Naive thymus-derived CD4-positive, alpha-beta T cell (primary cell): ENCODE measurements around the gene HYAL1. TPM values are rescaled to one million over a fixed set of nuclear protein-coding genes. Genes with fewer than 3 reads are reported as not detected.
A peak's percentile ranks its signal among the peaks of the same experiment; 100 is the strongest.

Experiments
- ATAC-seq: fragments of 150-1000 bp; cut with Tn5 transposase; 2 replicates; pipeline ENCODE4 v1.10.0; 2021; ENCODE audit warnings: mild to moderate bottlenecking, moderate library complexity
- CTCF ChIA-PET: fragments of 350-600 bp; sonication (Branson Sonifier 250); formaldehyde crosslinking; loops from one replicate; lab custom pipeline; 2021; ENCODE audit warnings: antibody characterized with exemption; lab: Charles Lee
- POLR2A ChIA-PET: fragments of 350-600 bp; sonication (Branson Sonifier 250); formaldehyde crosslinking; loops from one replicate; lab custom pipeline; 2021; ENCODE audit warnings: antibody characterized with exemption, inconsistent platforms; lab: Charles Lee
- DNase-seq, 9 donors: peaks; one replicate each; pipeline versions ENCODE4 v3.0.0 to v3.0.0-alpha.2; 2020 to 2022; ENCODE audit warnings: mixed read lengths in 1 of 9
- H3K27ac ChIP-seq: one replicate; pipeline ENCODE4 v1.7.0; 2013; ENCODE audit warnings: mild to moderate bottlenecking, low read depth, low read length, moderate library complexity
- H3K27me3 ChIP-seq, 2 donors: one replicate each; pipeline ENCODE4 v1.7.0; 2013; ENCODE audit warnings: low read length in 2 of 2, mild to moderate bottlenecking in 2 of 2, moderate library complexity in 2 of 2; ENCODE audit not compliant: control insufficient read depth in 2 of 2, insufficient read depth in 2 of 2
- H3K36me3 ChIP-seq, 3 experiments: 1 replicate in 2 of 3; 2 replicates in 1 of 3; pipeline ENCODE4 v1.7.0; 2013; ENCODE audit warnings: low read length in 3 of 3, mild to moderate bottlenecking in 3 of 3, moderate library complexity in 1 of 3; ENCODE audit not compliant: insufficient read depth in 3 of 3, control insufficient read depth in 2 of 3
- H3K4me1 ChIP-seq, 2 donors: one replicate each; pipeline ENCODE4 v1.7.0; 2013; ENCODE audit warnings: low read length in 2 of 2, mild to moderate bottlenecking in 2 of 2, moderate library complexity in 1 of 2; ENCODE audit not compliant: control insufficient read depth in 2 of 2, insufficient read depth in 2 of 2
- H3K4me3 ChIP-seq: 2 replicates; pipeline ENCODE4 v1.7.0; 2013; ENCODE audit warnings: mild to moderate bottlenecking, low read length
- H3K9me3 ChIP-seq, 3 experiments: 1 replicate in 2 of 3; 2 replicates in 1 of 3; pipeline ENCODE4 v1.7.0; 2013; ENCODE audit warnings: low read length in 3 of 3; ENCODE audit not compliant: control insufficient read depth in 2 of 3
- H3K27ac Mint-ChIP-seq, 9 donors: one replicate each; pipeline ENCODE4 v1.8.0; 2020 to 2022; ENCODE audit warnings: mixed read lengths in 9 of 9, mild to moderate bottlenecking in 8 of 9, moderate library complexity in 5 of 9, inconsistent platforms in 2 of 9
- H3K27me3 Mint-ChIP-seq, 5 donors: one replicate each; pipeline ENCODE4 v1.8.0; 2021 to 2022; ENCODE audit warnings: mixed read lengths in 5 of 5, mild to moderate bottlenecking in 1 of 5
- H3K36me3 Mint-ChIP-seq, 5 donors: one replicate each; pipeline ENCODE4 v1.8.0; 2020 to 2022; ENCODE audit warnings: mixed read lengths in 5 of 5, mild to moderate bottlenecking in 3 of 5, inconsistent platforms in 1 of 5
- H3K4me1 Mint-ChIP-seq, 7 donors: one replicate each; pipeline ENCODE4 v1.8.0; 2020 to 2022; ENCODE audit warnings: mixed read lengths in 7 of 7, mild to moderate bottlenecking in 3 of 7, inconsistent platforms in 1 of 7
- H3K4me3 Mint-ChIP-seq, 10 donors: one replicate each; pipeline ENCODE4 v1.8.0; 2020 to 2022; ENCODE audit warnings: mild to moderate bottlenecking in 10 of 10, mixed read lengths in 10 of 10, moderate library complexity in 6 of 10, inconsistent platforms in 2 of 10
- H3K9me3 Mint-ChIP-seq, 11 donors: one replicate each; pipeline ENCODE4 v1.8.0; 2020 to 2022; ENCODE audit warnings: mixed read lengths in 11 of 11, mild to moderate bottlenecking in 4 of 11, inconsistent platforms in 1 of 11, moderate library complexity in 1 of 11
- intact Hi-C, 2 donors: fragments of 100-400 bp; cut with micrococcal nuclease; formaldehyde crosslinking; loops; one replicate each; pipeline ENCODE4 v1.15.1; 2023
- polyA plus RNA-seq, 2 donors: library from polyadenylated mRNA; unstranded; fragments of 300-500 nt; fragmentation: Illumina TruSeq; gene quantifications; one replicate each; pipeline ENCODE4 v1.2.3, GENCODE V29; 2021
- total RNA-seq, 6 experiments: library from RNA in 5 of 6; stranded (reverse) in 5 of 6; gene quantifications; 1 replicate in 5 of 6; 2 replicates in 1 of 6; pipeline ENCODE4 v1.2.3 and lab custom pipeline; 2021 to 2026

The HYAL1 gene
- total and polyA plus RNA-seq, 7 experiments from 2014 or later = 0.12 to 0.51 (median 0.28) TPM; not detected in 1

DNA sequence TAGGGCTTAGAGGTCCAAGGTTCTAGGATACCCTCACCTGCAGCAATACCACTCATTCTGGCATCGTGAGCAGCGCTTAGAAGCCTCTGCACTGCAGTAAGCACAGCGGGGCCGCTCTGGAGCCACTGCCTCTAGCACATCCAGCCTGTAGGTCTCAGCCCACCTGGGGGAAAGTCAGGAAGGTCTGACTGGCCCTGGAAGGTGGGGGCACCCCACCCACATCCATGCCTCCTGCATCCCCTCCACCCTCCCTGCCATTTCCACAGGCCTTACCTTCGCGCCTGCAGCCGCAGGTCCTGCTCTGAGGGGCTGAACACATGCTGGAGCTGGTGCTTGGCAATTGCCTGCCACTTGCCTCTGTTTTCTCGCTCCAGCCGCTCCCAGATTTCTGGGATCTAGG is 38.2 kb upstream of the HYAL1 start:
- H3K4me3 Mint-ChIP-seq = peak overlapping the region; percentile 61 to 96 (median 86)
- H3K4me1 Mint-ChIP-seq = peaks cover 20 to 63% (median 47%) of the 10 kb centered on the region in 7 donors
- H3K36me3 Mint-ChIP-seq = peaks cover 0 to 22% (median 0%) of the 10 kb centered on the region in 5 donors
- H3K27ac ChIP-seq = peak overlapping the region; percentile 69
- H3K4me1 ChIP-seq = peaks cover 14 to 45% of the 10 kb centered on the region in 2 donors
- peak overlapping the region in 7 of 9 donors; percentile 78 to 96 (median 92) for H3K27ac Mint-ChIP-seq
- H3K9me3 ChIP-seq = no peaks in the 10 kb centered on the region
- H3K9me3 Mint-ChIP-seq = peaks cover 0 to 3% (median 0%) of the 10 kb centered on the region in 11 donors
- H3K27me3 Mint-ChIP-seq = peaks cover 0 to 3% (median 0%) of the 10 kb centered on the region in 5 donors
- no peak for ATAC-seq
- intact Hi-C loops = loop anchor here in 1 of 2 donors (2.0 to 5.0 kb wide), 2 partner anchors 231 to 1331 kb away; partner anchors contain the start of gene TEX264
- ChIA-PET POLR2A (interaction anchor here (1.4 to 34.0 kb wide), 3 partner anchors 15 to 42 kb away, joined by 5 to 656 read pairs (median 11); partner anchors contain the start of genes CYB561D2, HYAL2, HYAL3 and NAA80), CTCF (interaction anchor here (1.3 to 1.6 kb wide), 3 partner anchors 8 to 270 kb away, joined by 3 to 10 read pairs (median 4); partner anchors contain the start of genes CISH, CYB561D2 and NPRL2)
- no peak overlapping the region for H3K4me3 ChIP-seq
- no peak for DNase-seq
- peaks cover 0 to 7% (median 0%) of the 10 kb centered on the region in 3 experiments for H3K36me3 ChIP-seq
- no peaks in the 10 kb centered on the region for H3K27me3 ChIP-seq

DNA sequence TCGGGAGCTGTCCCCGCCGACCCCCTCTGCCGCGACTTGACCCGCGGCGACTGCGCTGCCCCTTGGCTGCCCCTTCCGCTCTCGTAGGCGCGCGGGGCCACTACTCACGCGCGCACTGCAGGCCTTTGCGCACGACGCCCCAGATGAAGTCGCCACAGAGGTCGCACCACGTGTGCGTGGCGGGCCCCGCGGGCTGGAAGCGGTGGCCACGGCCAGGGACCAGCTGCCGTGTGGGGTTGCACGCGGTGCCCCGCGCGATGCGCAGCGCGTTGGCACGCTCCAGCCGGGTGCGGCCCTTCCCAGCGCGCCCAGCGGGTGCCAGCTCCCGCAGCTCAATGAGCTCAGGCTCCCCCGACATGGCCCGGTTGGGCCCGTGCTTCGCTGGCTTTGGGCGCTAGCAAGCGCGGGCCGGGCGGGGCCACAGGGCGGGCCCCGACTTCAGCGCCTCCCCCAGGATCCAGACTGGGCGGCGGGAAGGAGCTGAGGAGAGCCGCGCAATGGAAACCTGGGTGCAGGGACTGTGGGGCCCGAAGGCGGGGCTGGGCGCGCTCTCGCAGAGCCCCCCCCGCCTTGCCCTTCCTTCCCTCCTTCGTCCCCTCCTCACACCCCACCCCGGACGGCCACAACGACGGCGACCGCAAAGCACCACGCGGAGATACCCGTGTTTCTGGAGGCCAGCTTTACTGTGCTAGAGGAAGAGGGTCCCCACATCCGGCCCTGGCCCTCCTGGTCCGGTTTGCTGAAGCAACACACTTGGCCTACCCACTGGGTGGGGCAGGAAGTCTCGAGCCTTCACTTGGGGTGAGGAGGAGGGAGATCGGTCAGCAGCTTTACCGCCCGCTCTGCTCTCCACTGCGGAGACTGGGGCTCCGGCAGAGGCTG is 37.3 kb upstream of the HYAL1 start, which contains the start of gene RASSF1:
Gene RASSF1 (minus strand): TSS at position 389 of the 882 bp plus-strand sequence. CDS start 31 bp downstream, at position 358.
- Mint-ChIP-seq H3K27me3 (peaks cover 0 to 3% (median 0%) of the 10 kb centered on the region in 5 donors), H3K4me1 (peaks cover 24 to 64% (median 47%) of the 10 kb centered on the region in 7 donors), H3K27ac (peak within 1 kb of the TSS; percentile 89 to 97 (median 96)), H3K9me3 (peaks cover 0 to 3% (median 0%) of the 10 kb centered on the region in 11 donors), H3K4me3 (peak within 1 kb of the TSS; percentile 82 to 97 (median 95)), H3K36me3 (peaks cover 0 to 27% (median 0%) of the 10 kb centered on the region in 5 donors)
- ChIA-PET CTCF (interaction anchor here (1.3 to 1.6 kb wide), 3 partner anchors 9 to 271 kb away, joined by 3 to 10 read pairs (median 4); partner anchors contain the start of genes CISH, CYB561D2 and NPRL2), POLR2A (interaction anchor here (0.7 to 34.0 kb wide), 9 partner anchors 16 to 262 kb away, joined by 3 to 656 read pairs (median 3); partner anchors contain the start of genes C3orf18, CYB561D2, GNAI2 and HEMK1)
- Histone ChIP-seq H3K27me3 (no peaks in the 10 kb centered on the region), H3K27ac (peak within 1 kb of the TSS; percentile 69), H3K9me3 (no peaks in the 10 kb centered on the region), H3K36me3 (peaks cover 0 to 7% (median 0%) of the 10 kb centered on the region in 3 experiments), H3K4me3 (peak within 1 kb of the TSS; percentile 83), H3K4me1 (peaks cover 22 to 49% of the 10 kb centered on the region in 2 donors)
- intact Hi-C loops = loop anchor here in 1 of 2 donors (2.0 to 5.0 kb wide), 2 partner anchors 232 to 1332 kb away; partner anchors contain the start of gene TEX264
- peak; percentile 17 for ATAC-seq
- DNase-seq = peak; percentile 29 to 80 (median 46)

DNA sequence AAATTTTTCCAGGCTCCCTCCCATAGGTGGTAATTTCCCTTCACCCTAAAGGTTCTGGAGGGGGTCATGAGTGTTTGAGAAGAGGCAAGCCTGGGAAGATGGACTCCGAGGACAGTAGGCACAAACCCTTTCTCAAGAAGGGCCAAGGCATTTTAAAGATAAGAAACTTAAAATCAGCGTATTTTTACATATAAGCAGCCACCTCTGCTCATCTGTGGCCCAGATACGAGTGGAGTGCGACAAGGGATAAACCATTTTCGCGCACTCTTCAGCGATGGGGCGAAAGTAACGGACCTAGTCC is 36.7 kb upstream of the HYAL1 start:
- no peak for DNase-seq
- no peak for ATAC-seq
- Histone ChIP-seq H3K27me3 (no peaks in the 10 kb centered on the region), H3K9me3 (no peaks in the 10 kb centered on the region), H3K36me3 (peaks cover 0 to 7% (median 0%) of the 10 kb centered on the region in 3 experiments), H3K4me3 (peak overlapping the region; percentile 83), H3K27ac (peak overlapping the region; percentile 69), H3K4me1 (peaks cover 23 to 44% of the 10 kb centered on the region in 2 donors)
- intact Hi-C loops = loop anchor here in 1 of 2 donors (2.0 to 5.0 kb wide), 2 partner anchors 233 to 1332 kb away; partner anchors contain the start of gene TEX264
- POLR2A ChIA-PET = interaction anchor here (0.9 to 34.0 kb wide), 9 partner anchors 12 to 262 kb away, joined by 3 to 656 read pairs (median 5); partner anchors contain the start of genes C3orf18, CYB561D2, GNAI2 and HEMK1
- peaks cover 24 to 66% (median 51%) of the 10 kb centered on the region in 7 donors for H3K4me1 Mint-ChIP-seq
- CTCF ChIA-PET = interaction anchor here (1.5 to 1.6 kb wide), 2 partner anchors 10 to 272 kb away, joined by 4 to 10 read pairs; partner anchors contain the start of genes CISH, CYB561D2 and NPRL2
- peaks cover 0 to 3% (median 0%) of the 10 kb centered on the region in 5 donors for H3K27me3 Mint-ChIP-seq
- H3K9me3 Mint-ChIP-seq = peaks cover 0 to 3% (median 0%) of the 10 kb centered on the region in 11 donors
- peaks cover 0 to 30% (median 0%) of the 10 kb centered on the region in 5 donors for H3K36me3 Mint-ChIP-seq
- peak overlapping the region; percentile 89 to 97 (median 96) for H3K27ac Mint-ChIP-seq
- peak overlapping the region; percentile 82 to 97 (median 95) for H3K4me3 Mint-ChIP-seq

DNA sequence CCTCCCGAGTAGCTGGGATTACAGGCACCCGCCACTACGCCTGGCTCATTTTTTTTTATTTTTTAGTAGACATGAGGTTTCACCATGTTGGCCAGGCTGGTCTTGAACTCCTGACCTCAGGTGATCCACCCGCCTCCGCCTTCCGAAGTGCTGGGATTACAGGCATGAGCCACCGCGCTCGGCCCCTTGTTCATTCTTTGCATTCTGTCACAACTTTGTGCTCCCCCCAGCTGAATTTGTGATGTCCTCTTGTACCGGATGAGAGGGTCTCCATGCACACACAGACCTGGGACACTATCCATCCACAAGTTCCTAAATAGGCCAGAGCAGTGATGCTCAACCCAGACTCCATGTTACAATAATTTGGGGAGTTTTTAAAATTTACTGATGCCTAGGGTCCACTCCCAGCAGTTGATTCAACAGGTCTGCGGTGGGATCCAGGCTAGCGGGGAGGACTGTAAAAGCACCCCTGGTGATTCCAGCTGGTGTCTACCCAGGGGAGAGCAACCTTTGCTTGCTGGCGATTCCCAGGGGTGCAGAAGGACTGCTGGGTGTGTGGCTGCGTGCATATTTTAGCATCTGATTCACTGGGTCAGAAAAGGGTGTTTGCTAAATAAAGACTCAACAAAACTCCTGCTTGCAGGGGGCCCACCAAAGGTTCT is 36.2 kb upstream of the HYAL1 start:
- peak overlapping the region; percentile 69 for H3K27ac ChIP-seq
- H3K36me3 ChIP-seq = peaks cover 0 to 10% (median 0%) of the 10 kb centered on the region in 3 experiments
- intact Hi-C loops = loop anchor here in 1 of 2 donors (2.0 to 5.0 kb wide), 2 partner anchors 233 to 1333 kb away; partner anchors contain the start of gene TEX264
- peak overlapping the region; percentile 83 for H3K4me3 ChIP-seq
- no peak for DNase-seq
- ATAC-seq = no peak
- POLR2A ChIA-PET = interaction anchor here (0.9 to 34.0 kb wide), 8 partner anchors 12 to 263 kb away, joined by 3 to 656 read pairs (median 4); partner anchors contain the start of genes C3orf18, CYB561D2, GNAI2 and HYAL3
- H3K4me1 Mint-ChIP-seq = peaks cover 24 to 69% (median 55%) of the 10 kb centered on the region in 7 donors
- CTCF ChIA-PET = interaction anchor here (1.6 kb wide), 1 partner anchor 272 kb away, joined by 4 read pairs; the partner anchor contains the start of gene CISH
- peaks cover 0 to 3% (median 0%) of the 10 kb centered on the region in 5 donors for H3K27me3 Mint-ChIP-seq
- peaks cover 0 to 3% (median 0%) of the 10 kb centered on the region in 11 donors for H3K9me3 Mint-ChIP-seq
- H3K9me3 ChIP-seq = no peaks in the 10 kb centered on the region
- peak overlapping the region; percentile 89 to 97 (median 96) for H3K27ac Mint-ChIP-seq
- peak overlapping the region; percentile 82 to 97 (median 95) for H3K4me3 Mint-ChIP-seq
- H3K4me1 ChIP-seq = peaks cover 27 to 45% of the 10 kb centered on the region in 2 donors
- H3K27me3 ChIP-seq = no peaks in the 10 kb centered on the region
- H3K36me3 Mint-ChIP-seq = peaks cover 0 to 30% (median 0%) of the 10 kb centered on the region in 5 donors

DNA sequence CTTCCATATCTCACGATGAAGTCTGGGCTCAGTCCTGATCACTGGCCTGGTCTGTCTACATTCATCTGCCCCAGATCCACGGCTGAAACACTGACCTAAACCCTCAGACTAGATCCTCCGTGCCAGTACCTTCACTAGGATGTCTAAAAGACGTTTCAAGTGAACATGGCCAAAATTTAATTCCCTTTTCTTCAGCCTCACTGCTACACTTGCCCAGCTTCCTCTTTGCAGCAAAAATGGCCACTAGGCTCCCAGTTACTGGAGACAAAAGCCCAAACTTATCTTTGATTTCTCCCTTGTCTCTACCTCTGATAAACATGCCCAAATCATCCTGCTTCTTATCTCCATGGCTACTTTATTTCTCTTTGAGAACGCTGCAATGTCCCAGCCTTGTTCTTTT is 35.6 kb upstream of the HYAL1 start:
- intact Hi-C loops = no loop called here
- ChIA-PET CTCF (interaction anchor here (0.7 to 1.5 kb wide), 3 partner anchors 8 to 47 kb away, joined by 3 to 4 read pairs (median 4); partner anchors contain the start of genes HYAL3, IFRD2 and NAA80), POLR2A (interaction anchor here (1.0 to 34.0 kb wide), 7 partner anchors 11 to 263 kb away, joined by 3 to 656 read pairs (median 3); partner anchors contain the start of genes CYB561D2, GNAI2, HYAL3 and NAA80)
- Histone ChIP-seq H3K4me3 (peak overlapping the region; percentile 83), H3K4me1 (peaks cover 33 to 52% of the 10 kb centered on the region in 2 donors), H3K27ac (peak overlapping the region; percentile 92), H3K27me3 (no peaks in the 10 kb centered on the region), H3K36me3 (peaks cover 0 to 13% (median 0%) of the 10 kb centered on the region in 3 experiments), H3K9me3 (no peaks in the 10 kb centered on the region)
- H3K36me3 Mint-ChIP-seq = peaks cover 0 to 34% (median 0%) of the 10 kb centered on the region in 5 donors
- H3K27me3 Mint-ChIP-seq = peaks cover 0 to 3% (median 0%) of the 10 kb centered on the region in 5 donors
- H3K27ac Mint-ChIP-seq = peak overlapping the region; percentile 92 to 97 (median 96)
- ATAC-seq (no peak), DNase-seq (no peak)
- H3K4me3 Mint-ChIP-seq = peak overlapping the region; percentile 92 to 97 (median 95)
- peaks cover 30 to 74% (median 62%) of the 10 kb centered on the region in 7 donors for H3K4me1 Mint-ChIP-seq
- H3K9me3 Mint-ChIP-seq = peaks cover 0 to 3% (median 0%) of the 10 kb centered on the region in 11 donors
